Activated CD4-positive, alpha-beta T cell treated with anti-CD3 and anti-CD28 coated beads, Interleukin-2, amount 10 ng/mL, durations not matched to agents 24 days and 14 days (primary cell): Measurements from ENCODE around the gene KCNQ2. TPM values are rescaled to one million over a fixed set of nuclear protein-coding genes. Genes with fewer than 3 reads are reported as not detected.
"Not testable (repeated sequence)": the region's sequence is repeated elsewhere in the genome, so short reads cannot be mapped to it uniquely, and the experiment has no call there.

Source experiments
- DNase-seq: peaks from one replicate; pipeline ENCODE4 v3.0.0; 2022
- H3K27ac Mint-ChIP-seq: one replicate; pipeline ENCODE4 v1.8.0; 2022; ENCODE audit warnings: mild to moderate bottlenecking, mixed read lengths
- H3K27me3 Mint-ChIP-seq: one replicate; pipeline ENCODE4 v1.8.0; 2022; ENCODE audit warnings: mixed read lengths
- H3K36me3 Mint-ChIP-seq: one replicate; pipeline ENCODE4 v1.8.0; 2022; ENCODE audit warnings: low read depth, mild to moderate bottlenecking, mixed read lengths
- H3K4me1 Mint-ChIP-seq: one replicate; pipeline ENCODE4 v1.8.0; 2021; ENCODE audit warnings: mixed read lengths
- H3K4me3 Mint-ChIP-seq: one replicate; pipeline ENCODE4 v1.8.0; 2022; ENCODE audit warnings: mild to moderate bottlenecking, moderate library complexity, mixed read lengths
- H3K9me3 Mint-ChIP-seq: one replicate; pipeline ENCODE4 v1.8.0; 2021; ENCODE audit warnings: mixed read lengths
- intact Hi-C: fragments of 100-400 bp; cut with micrococcal nuclease; formaldehyde crosslinking; loops from one replicate; pipeline ENCODE4 v1.15.1; 2023
- total RNA-seq: library from RNA; stranded (reverse); gene quantifications from 2 replicates; pipeline ENCODE4 v1.2.3, GENCODE V29; 2022

Gene KCNQ2
- total RNA-seq = 0.26 TPM in 1 of 2 replicates, not detected in the other

- Mint-ChIP-seq H3K4me3 (no peak within 1 kb of the TSS), H3K27ac (no peak within 1 kb of the TSS), H3K4me1 (no peaks in the 10 kb centered on the region), H3K27me3 (peaks cover 27% of the 10 kb centered on the region), H3K9me3 (no peaks in the 10 kb centered on the region), H3K36me3 (no peaks in the 10 kb centered on the region)
- DNase-seq = no peak
- intact Hi-C loops = no loop called here
Measured at GRCh38 chr20:63471981-63472831, at the start of gene KCNQ2. Gene KCNQ2 (minus strand): TSS chr20:63472655. CDS start chr20:63472463, 192 bp downstream.

- intact Hi-C loops = loop anchor here (2.0 to 5.0 kb wide), 3 partner anchors 25 to 556 kb away; partner anchors contain the start of gene RGS19
- H3K27ac Mint-ChIP-seq = peak overlapping the region; percentile 51
- peak; percentile 58 for DNase-seq
- H3K4me3 Mint-ChIP-seq = peak overlapping the region; percentile 83
- H3K9me3 Mint-ChIP-seq = peaks cover 3% of the 10 kb centered on the region
- H3K27me3 Mint-ChIP-seq = peaks cover 5% of the 10 kb centered on the region
- peaks cover 21% of the 10 kb centered on the region for H3K36me3 Mint-ChIP-seq
- peaks cover 12% of the 10 kb centered on the region for H3K4me1 Mint-ChIP-seq
Measured at GRCh38 chr20:63521602-63522001, 49.1 kb upstream of the KCNQ2 start.

DNA sequence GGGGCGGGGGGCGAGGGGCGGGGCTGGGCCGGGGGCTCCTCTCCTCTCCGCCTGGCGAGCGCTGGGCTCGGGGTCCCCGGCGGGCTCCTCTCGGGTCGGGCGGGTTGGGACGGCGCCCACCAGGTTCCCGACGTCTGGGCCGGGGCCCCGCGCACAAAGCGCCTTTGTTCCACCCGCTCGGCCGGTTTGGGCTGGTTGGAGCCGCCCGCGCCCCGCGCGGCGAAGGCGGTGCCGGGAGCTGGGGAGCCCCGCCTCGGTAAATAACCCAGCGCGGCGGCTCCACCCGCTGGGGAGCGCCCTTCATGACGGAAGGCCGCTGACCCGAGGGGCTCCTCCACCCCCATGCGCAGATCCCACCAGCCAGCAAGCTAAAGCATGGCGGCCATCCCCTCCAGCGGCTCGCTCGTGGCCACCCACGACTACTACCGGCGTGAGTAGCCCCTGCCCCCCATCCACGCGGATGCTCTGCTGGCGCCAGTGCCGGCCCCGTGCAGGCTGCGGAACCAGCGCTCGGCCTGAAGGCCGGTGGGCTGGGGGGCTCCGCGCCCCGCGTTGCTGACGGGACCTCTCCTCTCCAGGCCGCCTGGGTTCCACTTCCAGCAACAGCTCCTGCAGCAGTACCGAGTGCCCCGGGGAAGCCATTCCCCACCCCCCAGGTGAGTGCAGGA lies 48.6 kb upstream of the KCNQ2 start:
- H3K4me3 Mint-ChIP-seq = peak overlapping the region; percentile 83
- H3K9me3 Mint-ChIP-seq = peaks cover 3% of the 10 kb centered on the region
- H3K27ac Mint-ChIP-seq = peak overlapping the region; percentile 51
- intact Hi-C loops = loop anchor here (1.0 to 5.0 kb wide), 5 partner anchors 16 to 556 kb away; partner anchors contain the start of genes PTK6 and RGS19
- H3K27me3 Mint-ChIP-seq = peaks cover 5% of the 10 kb centered on the region
- peak; percentile 93 for DNase-seq
- peaks cover 12% of the 10 kb centered on the region for H3K4me1 Mint-ChIP-seq
- H3K36me3 Mint-ChIP-seq = peaks cover 21% of the 10 kb centered on the region

GRCh38 chr20:63520504-63520933 lies 48.1 kb upstream of the KCNQ2 start, which contains the start of gene PPDPF:
Gene PPDPF (plus strand): TSS chr20:63520765. CDS start chr20:63521309, 544 bp downstream.
- Mint-ChIP-seq H3K36me3 (peaks cover 21% of the 10 kb centered on the region), H3K27ac (peak within 1 kb of the TSS; percentile 74), H3K4me3 (peak within 1 kb of the TSS; percentile 83), H3K4me1 (peaks cover 12% of the 10 kb centered on the region), H3K9me3 (peaks cover 3% of the 10 kb centered on the region), H3K27me3 (peaks cover 8% of the 10 kb centered on the region)
- intact Hi-C loops = loop anchor here (1.0 to 5.0 kb wide), 5 partner anchors 17 to 557 kb away; partner anchors contain the start of genes PTK6 and RGS19
- peak; percentile 95 for DNase-seq

- Mint-ChIP-seq H3K4me3 (peak overlapping the region; percentile 81), H3K4me1 (peaks cover 12% of the 10 kb centered on the region), H3K9me3 (peaks cover 6% of the 10 kb centered on the region), H3K27ac (peak overlapping the region; percentile 72), H3K27me3 (peaks cover 14% of the 10 kb centered on the region), H3K36me3 (peaks cover 21% of the 10 kb centered on the region)
- DNase-seq = peak; percentile 93
- intact Hi-C loops = loop anchor here (1.0 to 5.0 kb wide), 5 partner anchors 17 to 557 kb away; partner anchors contain the start of genes PTK6 and RGS19
Measured at GRCh38 chr20:63519668-63520503, 47.4 kb upstream of the KCNQ2 start.

GRCh38 chr20:63518946-63519667 lies 46.7 kb upstream of the KCNQ2 start:
- H3K27me3 Mint-ChIP-seq = peaks cover 16% of the 10 kb centered on the region
- H3K4me3 Mint-ChIP-seq = peak overlapping the region; percentile 81
- peaks cover 18% of the 10 kb centered on the region for H3K36me3 Mint-ChIP-seq
- peaks cover 12% of the 10 kb centered on the region for H3K4me1 Mint-ChIP-seq
- intact Hi-C loops = no loop called here
- peak overlapping the region; percentile 72 for H3K27ac Mint-ChIP-seq
- peaks cover 6% of the 10 kb centered on the region for H3K9me3 Mint-ChIP-seq
- peak; percentile 55 for DNase-seq

- Mint-ChIP-seq H3K9me3 (peaks cover 6% of the 10 kb centered on the region), H3K27me3 (peaks cover 20% of the 10 kb centered on the region), H3K27ac (no peak overlapping the region), H3K4me3 (peak overlapping the region; percentile 17), H3K4me1 (peaks cover 9% of the 10 kb centered on the region), H3K36me3 (peaks cover 12% of the 10 kb centered on the region)
- DNase-seq = peak; percentile 57
- intact Hi-C loops = no loop called here
Measured at GRCh38 chr20:63518351-63518861, 46.0 kb upstream of the KCNQ2 start.

DNA sequence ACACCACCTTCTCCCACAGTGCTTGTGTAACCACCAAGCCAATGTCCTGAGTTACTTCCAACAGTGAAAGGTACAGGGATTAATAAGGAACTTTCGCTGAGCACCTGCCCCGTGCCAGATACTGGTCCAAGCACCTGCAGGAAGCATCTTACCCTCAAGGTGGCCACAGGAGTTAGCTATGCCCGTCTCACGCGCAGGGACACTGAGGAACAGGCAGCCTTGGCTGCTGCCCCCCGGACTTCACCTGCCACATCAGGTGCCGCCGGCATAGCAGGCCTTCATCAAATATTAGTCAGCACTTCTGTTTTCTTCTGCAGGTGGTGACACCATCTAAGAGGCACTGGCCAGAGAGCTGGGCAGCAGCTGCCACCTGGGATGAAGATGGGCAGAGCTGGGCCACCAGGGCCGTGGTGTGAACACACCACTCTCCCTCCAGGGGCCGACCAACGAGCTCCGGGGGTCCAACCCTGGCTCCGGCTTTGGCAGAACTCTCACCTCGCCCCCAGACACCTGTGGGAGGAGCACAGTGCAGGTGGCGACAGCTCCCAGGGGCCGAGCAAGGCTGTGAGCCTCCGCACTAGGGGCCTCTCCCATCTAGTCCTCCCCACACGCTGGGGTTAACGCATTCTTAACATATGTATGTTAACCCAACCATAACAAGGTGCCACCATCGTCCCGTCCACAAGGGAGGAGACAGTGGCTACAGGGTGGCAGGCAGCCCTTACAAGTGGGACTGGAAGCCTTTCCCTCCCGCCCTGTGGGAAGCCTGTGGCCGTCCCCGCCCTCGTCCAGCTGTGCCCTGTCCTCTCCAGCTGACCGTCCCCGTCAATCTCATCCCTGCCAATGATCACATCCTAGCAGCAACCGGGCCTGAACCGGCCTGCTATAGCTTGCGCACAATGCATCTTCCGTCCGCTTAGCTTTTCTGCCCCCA lies 45.2 kb upstream of the KCNQ2 start:
- H3K27me3 Mint-ChIP-seq = peaks cover 27% of the 10 kb centered on the region
- no peak overlapping the region for H3K27ac Mint-ChIP-seq
- H3K4me3 Mint-ChIP-seq = no peak overlapping the region
- DNase-seq = no peak
- intact Hi-C loops = no loop called here
- peaks cover 5% of the 10 kb centered on the region for H3K9me3 Mint-ChIP-seq
- H3K4me1 Mint-ChIP-seq = peaks cover 8% of the 10 kb centered on the region
- peaks cover 6% of the 10 kb centered on the region for H3K36me3 Mint-ChIP-seq

- H3K9me3 Mint-ChIP-seq, H3K4me3 Mint-ChIP-seq, intact Hi-C loops, H3K27ac Mint-ChIP-seq, DNase-seq, H3K4me1 Mint-ChIP-seq, H3K36me3 Mint-ChIP-seq: not testable (repeated sequence)
- H3K27me3 Mint-ChIP-seq = peaks cover 35% of the 10 kb centered on the region
Measured at GRCh38 chr20:63514520-63514919, 42.1 kb upstream of the KCNQ2 start.

- DNase-seq = no peak
- Mint-ChIP-seq H3K4me1 (no peaks in the 10 kb centered on the region), H3K36me3 (peaks cover 1% of the 10 kb centered on the region), H3K4me3 (no peak overlapping the region), H3K27me3 (peaks cover 38% of the 10 kb centered on the region), H3K9me3 (peaks cover 7% of the 10 kb centered on the region), H3K27ac (no peak overlapping the region)
- intact Hi-C loops = no loop called here
Measured at GRCh38 chr20:63513207-63513606, 40.8 kb upstream of the KCNQ2 start.

DNA sequence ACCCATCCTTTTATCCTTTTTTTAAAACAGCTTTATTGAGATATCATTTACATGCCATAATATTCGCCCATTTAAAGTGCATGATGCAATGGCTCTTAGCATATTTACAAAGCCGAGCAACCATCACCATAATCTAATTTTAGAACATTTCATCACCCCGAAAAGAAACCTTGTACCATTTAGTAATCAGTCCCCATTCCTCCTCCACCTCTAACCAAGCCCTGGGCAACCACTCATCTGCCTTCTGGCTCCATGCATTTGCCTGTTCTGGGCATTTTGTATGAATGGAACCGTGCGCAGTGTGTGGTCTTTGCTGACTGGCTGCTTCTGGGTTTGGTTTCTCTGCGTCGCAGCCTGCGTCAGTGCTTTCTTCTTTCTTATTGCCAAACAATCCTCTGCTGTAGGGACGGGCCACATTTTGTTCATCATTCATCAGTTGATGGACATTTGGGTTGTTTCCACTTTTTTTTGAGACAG lies 36.7 kb upstream of the KCNQ2 start:
- H3K4me1 Mint-ChIP-seq = no peaks in the 10 kb centered on the region
- H3K9me3 Mint-ChIP-seq = peaks cover 3% of the 10 kb centered on the region
- no peak overlapping the region for H3K27ac Mint-ChIP-seq
- no peaks in the 10 kb centered on the region for H3K36me3 Mint-ChIP-seq
- H3K4me3 Mint-ChIP-seq = no peak overlapping the region
- intact Hi-C loops = no loop called here
- DNase-seq = no peak
- H3K27me3 Mint-ChIP-seq = peaks cover 29% of the 10 kb centered on the region
